Trophoblast cell (in vitro differentiated cells and primary cell): ENCODE measurements around the gene SECISBP2L.

Source experiments
- DNase-seq, 2 donors: peaks; one replicate each; pipeline ENCODE4 v3.0.0-alpha.2; 2016
- H2AFZ ChIP-seq: 2 replicates; pipeline ENCODE4 v1.6.1; 2013; ENCODE audit warnings: low read length, moderate library complexity, mild to moderate bottlenecking; ENCODE audit not compliant: insufficient read depth, poor library complexity
- H2AK5ac ChIP-seq: 2 replicates; pipeline ENCODE4 v1.6.1; 2013; ENCODE audit warnings: mild to moderate bottlenecking, low read length
- H2BK120ac ChIP-seq: 2 replicates; pipeline ENCODE4 v1.6.1; 2013; ENCODE audit warnings: low read length, mild to moderate bottlenecking, moderate library complexity; ENCODE audit not compliant: insufficient read depth, poor library complexity
- H2BK12ac ChIP-seq: 2 replicates; pipeline ENCODE4 v1.6.1; 2013; ENCODE audit warnings: mild to moderate bottlenecking, low read length, moderate library complexity
- H2BK5ac ChIP-seq: 2 replicates; pipeline ENCODE4 v1.6.1; 2013; ENCODE audit warnings: low read length, low read depth, moderate library complexity, mild to moderate bottlenecking; ENCODE audit not compliant: poor library complexity
- H3K14ac ChIP-seq: 2 replicates; pipeline ENCODE4 v1.6.1; 2013; ENCODE audit warnings: mild to moderate bottlenecking, low read length
- H3K18ac ChIP-seq: 2 replicates; pipeline ENCODE4 v1.6.1; 2013; ENCODE audit warnings: mild to moderate bottlenecking, low read length
- H3K23ac ChIP-seq: 2 replicates; pipeline ENCODE4 v1.6.1; 2013; ENCODE audit warnings: low read length
- H3K27ac ChIP-seq: 2 replicates; pipeline ENCODE4 v1.5.1; 2013; ENCODE audit warnings: low read depth, mild to moderate bottlenecking, inconsistent platforms, low read length, moderate library complexity
- H3K27me3 ChIP-seq: 2 replicates; pipeline ENCODE4 v1.6.1; 2013; ENCODE audit warnings: inconsistent platforms, mild to moderate bottlenecking, low read length, moderate library complexity; ENCODE audit not compliant: insufficient read depth
- H3K36me3 ChIP-seq, 2 experiments: 1 replicate in 1 of 2; 2 replicates in 1 of 2; pipeline ENCODE4 v1.6.1; 2013; ENCODE audit warnings: low read length in 2 of 2, mild to moderate bottlenecking in 2 of 2, moderate library complexity in 1 of 2; ENCODE audit not compliant: insufficient read depth in 2 of 2, control insufficient read depth in 1 of 2
- H3K4ac ChIP-seq: 2 replicates; pipeline ENCODE4 v1.6.1; 2013; ENCODE audit warnings: low read depth, mild to moderate bottlenecking, low read length, moderate library complexity
- H3K4me1 ChIP-seq, 2 experiments: 1 replicate in 1 of 2; 2 replicates in 1 of 2; pipeline ENCODE4 v1.6.1; 2013; ENCODE audit warnings: low read length in 2 of 2, mild to moderate bottlenecking in 2 of 2, moderate library complexity in 1 of 2; ENCODE audit not compliant: insufficient read depth in 2 of 2, control insufficient read depth in 1 of 2
- H3K4me2 ChIP-seq: 2 replicates; pipeline ENCODE4 v1.6.1; 2013; ENCODE audit warnings: inconsistent platforms, mild to moderate bottlenecking, low read length, moderate library complexity
- H3K4me3 ChIP-seq: 2 replicates; pipeline ENCODE4 v1.5.1; 2013; ENCODE audit warnings: mild to moderate bottlenecking, low read depth, low read length, inconsistent platforms
- H3K79me1 ChIP-seq: one replicate; pipeline ENCODE4 v1.6.1; 2013; ENCODE audit warnings: low read length
- H3K79me2 ChIP-seq: 2 replicates; pipeline ENCODE4 v1.6.1; 2013; ENCODE audit warnings: low read length, mild to moderate bottlenecking; ENCODE audit not compliant: control insufficient read depth, insufficient read depth, poor library complexity
- H3K9ac ChIP-seq: 2 replicates; pipeline ENCODE4 v1.6.1; 2013; ENCODE audit warnings: mild to moderate bottlenecking, low read length
- H3K9me3 ChIP-seq: 2 replicates; pipeline ENCODE4 v1.6.1; 2013; ENCODE audit warnings: low read depth, mild to moderate bottlenecking, control low read depth, inconsistent platforms, low read length; ENCODE audit not compliant: insufficient read depth
- H4K12ac ChIP-seq: 2 replicates; pipeline ENCODE4 v1.6.1; 2013; ENCODE audit warnings: low read depth, mild to moderate bottlenecking, low read length, moderate library complexity
- H4K8ac ChIP-seq: 2 replicates; pipeline ENCODE4 v1.6.1; 2013; ENCODE audit warnings: low read depth, mild to moderate bottlenecking, low read length, moderate library complexity
- H4K91ac ChIP-seq: one replicate; pipeline ENCODE4 v1.6.1; 2013; ENCODE audit warnings: low read depth, mild to moderate bottlenecking, low read length, moderate library complexity
- WGBS: extraction: QIAGEN DNeasy Blood & Tissue Kit; methylation state at CpG from one replicate; pipeline ENCODE4 v1.1.7; 2013; ENCODE audit warnings: missing lambda C conversion rate; ENCODE audit not compliant: insufficient read length, insufficient coverage; ENCODE audit errors: extremely low coverage; 5-methylcytosine and 5-hydroxymethylcytosine counted together

SECISBP2L gene

GRCh38 chr15:48992545-48992944 lies 53.7 kb downstream of the SECISBP2L start:
- Histone ChIP-seq H3K79me2 (no peaks in the 10 kb centered on the region), H3K9ac (no peak overlapping the region), H2AK5ac (no peak overlapping the region), H2BK12ac (no peak overlapping the region), H3K27me3 (no peaks in the 10 kb centered on the region), H3K18ac (no peak overlapping the region), H4K8ac (no peak overlapping the region), H3K14ac (no peak overlapping the region), H3K4me1 (no peaks in the 10 kb centered on the region), H3K4me3 (no peak overlapping the region), H4K91ac (no peak overlapping the region), H2BK120ac (no peak overlapping the region), H3K9me3 (no peaks in the 10 kb centered on the region), H4K12ac (no peak overlapping the region), H3K27ac (no peak overlapping the region), H3K4me2 (no peak overlapping the region), H3K79me1 (no peaks in the 10 kb centered on the region), H3K4ac (no peak overlapping the region), H2BK5ac (no peak overlapping the region), H3K23ac (no peak overlapping the region), H2AFZ (no peak overlapping the region), H3K36me3 (peaks cover 9 to 21% of the 10 kb centered on the region in 2 experiments)
- DNase-seq: no peak
- no CpG with 5 or more reads among the region's 1 CpG for WGBS

GRCh38 chr15:48992096-48992495 lies 54.1 kb downstream of the SECISBP2L start:
- Histone ChIP-seq H3K4me2 (no peak overlapping the region), H3K27ac (no peak overlapping the region), H3K4me3 (no peak overlapping the region), H3K23ac (no peak overlapping the region), H4K8ac (no peak overlapping the region), H4K91ac (no peak overlapping the region), H2BK5ac (no peak overlapping the region), H3K79me1 (no peaks in the 10 kb centered on the region), H3K36me3 (peaks cover 8 to 19% of the 10 kb centered on the region in 2 experiments), H3K4ac (no peak overlapping the region), H4K12ac (no peak overlapping the region), H3K27me3 (no peaks in the 10 kb centered on the region), H2AK5ac (no peak overlapping the region), H2BK12ac (no peak overlapping the region), H2BK120ac (no peak overlapping the region), H3K18ac (no peak overlapping the region), H3K9ac (no peak overlapping the region), H3K4me1 (no peaks in the 10 kb centered on the region), H2AFZ (no peak overlapping the region), H3K14ac (no peak overlapping the region), H3K79me2 (no peaks in the 10 kb centered on the region), H3K9me3 (no peaks in the 10 kb centered on the region)
- DNase-seq: no peak
- no CpG with 5 or more reads among the region's 6 CpGs for WGBS

- H3K4me1 ChIP-seq: peaks cover 0 to 4% of the 10 kb centered on the region in 2 experiments
- no peak overlapping the region for H3K4ac ChIP-seq
- H2BK12ac ChIP-seq: no peak overlapping the region
- H2BK120ac ChIP-seq: no peak overlapping the region
- H3K27me3 ChIP-seq: no peaks in the 10 kb centered on the region
- H3K36me3 ChIP-seq: peaks cover 8 to 11% of the 10 kb centered on the region in 2 experiments
- no peak overlapping the region for H2AK5ac ChIP-seq
- H4K91ac ChIP-seq: no peak overlapping the region
- no peak overlapping the region for H4K8ac ChIP-seq
- H3K23ac ChIP-seq: no peak overlapping the region
- no peak overlapping the region for H3K4me3 ChIP-seq
- H3K4me2 ChIP-seq: no peak overlapping the region
- no peaks in the 10 kb centered on the region for H3K79me1 ChIP-seq
- no peak overlapping the region for H3K27ac ChIP-seq
- H3K9ac ChIP-seq: no peak overlapping the region
- no peak overlapping the region for H3K14ac ChIP-seq
- H3K79me2 ChIP-seq: no peaks in the 10 kb centered on the region
- no peak for DNase-seq
- no peak overlapping the region for H2AFZ ChIP-seq
- no peak overlapping the region for H2BK5ac ChIP-seq
- H3K18ac ChIP-seq: no peak overlapping the region
- no peak overlapping the region for H4K12ac ChIP-seq
- no peaks in the 10 kb centered on the region for H3K9me3 ChIP-seq
- WGBS: 100% methylated on average over 1 of the region's 1 CpG
Observed at GRCh38 chr15:48989170-48989569, 57.1 kb downstream of the SECISBP2L start.

GRCh38 chr15:48987142-48987541 lies 59.1 kb downstream of the SECISBP2L start:
- H3K27me3 ChIP-seq: no peaks in the 10 kb centered on the region
- no peak overlapping the region for H3K18ac ChIP-seq
- H2BK12ac ChIP-seq: no peak overlapping the region
- no peak overlapping the region for H4K12ac ChIP-seq
- no peak overlapping the region for H3K27ac ChIP-seq
- H3K9me3 ChIP-seq: no peaks in the 10 kb centered on the region
- no peak overlapping the region for H3K14ac ChIP-seq
- H3K9ac ChIP-seq: no peak overlapping the region
- no peak overlapping the region for H3K23ac ChIP-seq
- H2BK5ac ChIP-seq: no peak overlapping the region
- H3K36me3 ChIP-seq: peaks cover 1 to 3% of the 10 kb centered on the region in 2 experiments
- H3K4me2 ChIP-seq: no peak overlapping the region
- DNase-seq: peak; percentile 25 to 89
- H4K8ac ChIP-seq: no peak overlapping the region
- no peak overlapping the region for H2AFZ ChIP-seq
- H3K4me3 ChIP-seq: no peak overlapping the region
- H3K4ac ChIP-seq: no peak overlapping the region
- H3K79me1 ChIP-seq: no peaks in the 10 kb centered on the region
- no peak overlapping the region for H4K91ac ChIP-seq
- H2BK120ac ChIP-seq: no peak overlapping the region
- no peak overlapping the region for H2AK5ac ChIP-seq
- no peaks in the 10 kb centered on the region for H3K79me2 ChIP-seq
- peaks cover 2 to 9% of the 10 kb centered on the region in 2 experiments for H3K4me1 ChIP-seq
